Glutamatergic neuron (in vitro differentiated cells): Measurements from ENCODE around the gene CARD8. TPM values are rescaled to one million over a fixed set of nuclear protein-coding genes. Genes with fewer than 3 reads are reported as not detected.

ENCODE experiments used
- DNase-seq: peaks from one replicate; pipeline ENCODE4 v3.0.0; 2022
- H3K27ac Mint-ChIP-seq: one replicate; pipeline ENCODE4 v1.8.0; 2020; ENCODE audit warnings: mild to moderate bottlenecking, mixed read lengths, inconsistent platforms; ENCODE audit not compliant: unreplicated experiment
- H3K27me3 Mint-ChIP-seq: one replicate; pipeline ENCODE4 v1.8.0; 2020; ENCODE audit warnings: mild to moderate bottlenecking, moderate library complexity, mixed read lengths, inconsistent platforms; ENCODE audit not compliant: unreplicated experiment
- H3K36me3 Mint-ChIP-seq: one replicate; pipeline ENCODE4 v1.8.0; 2020; ENCODE audit warnings: mild to moderate bottlenecking, mixed read lengths, inconsistent platforms; ENCODE audit not compliant: unreplicated experiment
- H3K4me1 Mint-ChIP-seq: one replicate; pipeline ENCODE4 v1.8.0; 2020; ENCODE audit warnings: mild to moderate bottlenecking, low read depth, mixed read lengths, inconsistent platforms; ENCODE audit not compliant: unreplicated experiment
- H3K4me3 Mint-ChIP-seq: one replicate; pipeline ENCODE4 v1.8.0; 2020; ENCODE audit warnings: mild to moderate bottlenecking, mixed read lengths, inconsistent platforms; ENCODE audit not compliant: unreplicated experiment
- H3K9me3 Mint-ChIP-seq: one replicate; pipeline ENCODE4 v1.8.0; 2020; ENCODE audit warnings: mild to moderate bottlenecking, moderate library complexity, mixed read lengths, inconsistent platforms; ENCODE audit not compliant: unreplicated experiment
- total RNA-seq: library from RNA; stranded (reverse); fragmentation: NEBNext Ultra II Directional; extraction: Animal tissue kit (Norgen Biotek cat#: 25700); gene quantifications from one replicate; pipeline ENCODE4 v1.2.1, GENCODE V29; 2021; ENCODE audit not compliant: unreplicated experiment
- TF ChIP-seq, protein P1 (sequence below): fragments of 200-600 bp; sonication (generic); IDR thresholded peaks from one replicate; pipeline ENCODE4 v1.5.0; 2021; ENCODE audit not compliant: partially characterized antibody, unreplicated experiment

The CARD8 gene
- total RNA-seq, 1 donor from 2014 or later = 41.9 TPM

DNA sequence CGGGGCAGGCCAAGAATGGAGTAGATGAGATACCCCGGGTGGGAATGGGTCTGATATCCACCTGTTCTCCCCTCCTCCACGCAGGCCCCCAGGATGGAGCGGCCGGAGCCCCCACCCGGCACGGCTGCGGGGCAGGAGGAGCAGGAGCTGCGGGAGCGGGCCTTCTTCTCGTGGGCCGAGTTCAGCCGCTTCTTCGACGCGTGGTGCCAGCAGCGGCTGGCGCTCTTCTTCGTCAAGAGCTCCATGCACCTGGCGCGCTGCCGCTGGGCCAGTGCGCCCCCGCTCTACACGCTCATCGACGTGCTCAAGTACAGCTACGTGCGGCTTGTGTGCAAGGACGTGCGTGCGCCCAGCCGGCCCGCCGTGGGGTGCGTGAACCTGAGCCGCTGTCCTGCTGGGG lies 84.0 kb downstream of the CARD8 start:
- peaks cover 5% of the 10 kb centered on the region for H3K36me3 Mint-ChIP-seq
- no peak overlapping the region for H3K27ac Mint-ChIP-seq
- H3K27me3 Mint-ChIP-seq = peaks cover 9% of the 10 kb centered on the region
- H3K4me3 Mint-ChIP-seq = peak overlapping the region; percentile 94
- peaks cover 4% of the 10 kb centered on the region for H3K9me3 Mint-ChIP-seq
- TF ChIP-seq, protein P1, sequence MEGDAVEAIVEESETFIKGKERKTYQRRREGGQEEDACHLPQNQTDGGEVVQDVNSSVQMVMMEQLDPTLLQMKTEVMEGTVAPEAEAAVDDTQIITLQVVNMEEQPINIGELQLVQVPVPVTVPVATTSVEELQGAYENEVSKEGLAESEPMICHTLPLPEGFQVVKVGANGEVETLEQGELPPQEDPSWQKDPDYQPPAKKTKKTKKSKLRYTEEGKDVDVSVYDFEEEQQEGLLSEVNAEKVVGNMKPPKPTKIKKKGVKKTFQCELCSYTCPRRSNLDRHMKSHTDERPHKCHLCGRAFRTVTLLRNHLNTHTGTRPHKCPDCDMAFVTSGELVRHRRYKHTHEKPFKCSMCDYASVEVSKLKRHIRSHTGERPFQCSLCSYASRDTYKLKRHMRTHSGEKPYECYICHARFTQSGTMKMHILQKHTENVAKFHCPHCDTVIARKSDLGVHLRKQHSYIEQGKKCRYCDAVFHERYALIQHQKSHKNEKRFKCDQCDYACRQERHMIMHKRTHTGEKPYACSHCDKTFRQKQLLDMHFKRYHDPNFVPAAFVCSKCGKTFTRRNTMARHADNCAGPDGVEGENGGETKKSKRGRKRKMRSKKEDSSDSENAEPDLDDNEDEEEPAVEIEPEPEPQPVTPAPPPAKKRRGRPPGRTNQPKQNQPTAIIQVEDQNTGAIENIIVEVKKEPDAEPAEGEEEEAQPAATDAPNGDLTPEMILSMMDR = no peak
- H3K4me1 Mint-ChIP-seq = peaks cover 3% of the 10 kb centered on the region
- no peak for DNase-seq

DNA sequence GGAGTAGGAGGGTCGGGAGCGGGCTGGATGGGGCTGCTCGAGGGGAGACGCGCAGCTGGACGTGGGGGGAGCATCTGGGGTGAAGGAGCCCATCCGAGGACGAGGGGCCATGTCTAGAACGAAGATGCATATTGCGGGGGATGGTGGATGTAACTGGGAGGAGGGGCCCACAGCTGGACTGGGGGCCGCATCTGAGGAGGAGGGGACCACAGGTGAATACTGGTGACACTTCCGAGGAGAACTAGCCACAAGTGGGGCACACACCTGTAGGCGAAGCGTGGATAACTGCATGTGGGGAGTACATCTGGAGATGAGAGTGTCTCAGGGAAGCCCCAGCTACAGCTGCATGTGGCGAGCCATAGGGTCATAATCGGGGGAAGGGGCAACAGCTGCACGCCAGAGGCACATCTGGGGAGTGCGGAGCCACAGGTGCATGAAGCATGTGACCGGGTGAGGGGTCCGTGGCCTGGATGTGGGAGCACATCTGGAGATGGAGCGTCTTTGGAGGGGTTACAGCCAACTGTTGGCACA lies 84.8 kb downstream of the CARD8 start:
- Mint-ChIP-seq H3K9me3 (peaks cover 4% of the 10 kb centered on the region), H3K36me3 (peaks cover 5% of the 10 kb centered on the region), H3K27me3 (peaks cover 9% of the 10 kb centered on the region), H3K27ac (peak overlapping the region; percentile 59), H3K4me1 (peaks cover 3% of the 10 kb centered on the region), H3K4me3 (peak overlapping the region; percentile 94)
- TF ChIP-seq, protein P1 = no peak
- DNase-seq = no peak

DNA sequence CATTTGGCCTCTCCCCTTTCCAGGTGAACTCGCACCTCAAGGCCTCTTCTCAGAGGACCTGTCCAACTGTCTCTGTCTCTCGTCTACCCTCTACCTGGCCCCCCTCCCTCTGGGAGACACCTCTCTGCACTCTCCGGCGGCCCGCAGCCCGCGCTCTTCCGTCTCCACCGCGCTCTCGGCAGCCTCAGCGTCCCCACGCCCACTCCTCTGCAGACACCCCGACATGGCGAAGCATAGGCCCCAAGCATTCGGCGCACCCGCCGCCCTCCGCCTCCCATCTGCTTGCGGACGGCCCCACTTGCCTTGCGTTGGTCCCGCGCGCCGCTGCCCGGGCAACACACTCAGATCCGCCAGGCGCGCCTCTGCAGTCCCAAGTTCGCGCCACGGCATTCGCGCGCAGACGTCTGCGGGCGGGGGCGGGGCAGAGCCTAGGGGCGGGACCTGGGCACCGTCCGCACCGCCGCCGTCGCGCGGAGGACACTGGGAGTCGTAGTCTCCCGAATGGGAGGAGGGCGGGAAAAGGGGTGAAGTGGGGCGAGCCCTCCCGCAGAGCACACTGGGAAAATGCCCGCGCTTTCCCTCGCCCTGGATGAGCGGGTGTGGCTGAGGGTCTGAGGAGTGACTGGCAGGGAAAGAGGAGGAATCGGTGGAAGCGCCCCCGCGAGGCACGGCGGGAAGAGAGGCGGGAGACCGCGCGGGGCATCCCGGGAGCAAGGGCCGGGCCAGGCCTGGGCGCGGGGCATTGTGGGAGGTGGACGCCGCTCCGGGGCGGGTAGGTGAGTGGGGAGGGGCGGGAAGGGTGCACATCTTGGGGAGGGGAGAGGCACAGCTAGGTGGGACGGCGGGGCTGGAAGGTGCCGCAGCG lies 85.5 kb downstream of the CARD8 start, which contains the start of the genes LIG1 and ZSWIM9:
LIG1 (minus strand) TSS at position 406 of the 865 bp plus-strand sequence. CDS start 4,778 bp downstream, outside the sequence.
ZSWIM9 (plus strand) TSS at position 742 of the 865 bp plus-strand sequence. CDS start 1,123 bp downstream, outside the sequence.
- DNase-seq = peak; percentile 95
- Mint-ChIP-seq H3K36me3 (peaks cover 5% of the 10 kb centered on the region), H3K4me1 (peaks cover 3% of the 10 kb centered on the region), H3K27ac (peak within 1 kb of the TSS; percentile 94), H3K27me3 (peaks cover 9% of the 10 kb centered on the region), H3K4me3 (peak within 1 kb of the TSS; percentile 97), H3K9me3 (peaks cover 4% of the 10 kb centered on the region)
- TF ChIP-seq, protein P1 = no peak

DNA sequence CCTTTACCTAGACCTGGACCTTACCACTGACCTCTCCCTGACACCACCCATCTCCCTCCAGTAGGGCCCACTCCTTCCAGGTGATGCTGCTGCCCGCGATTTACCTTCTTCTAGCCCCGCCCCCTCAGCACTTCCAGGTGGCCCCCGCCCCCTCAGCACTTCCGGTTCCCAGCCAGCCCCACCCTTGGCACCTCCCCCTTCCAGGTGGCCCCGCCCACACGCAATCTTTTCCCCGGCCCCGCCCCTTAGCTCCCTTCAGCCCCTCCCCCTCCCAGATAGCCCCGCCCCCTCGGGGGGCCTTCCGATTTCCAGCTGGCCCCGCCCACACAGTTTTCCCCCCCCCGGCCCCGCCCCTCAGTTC lies 86.2 kb downstream of the CARD8 start:
- Mint-ChIP-seq H3K4me1 (peaks cover 3% of the 10 kb centered on the region), H3K27me3 (peaks cover 9% of the 10 kb centered on the region), H3K27ac (peak overlapping the region; percentile 59), H3K36me3 (peaks cover 5% of the 10 kb centered on the region), H3K4me3 (peak overlapping the region; percentile 97), H3K9me3 (peaks cover 4% of the 10 kb centered on the region)
- DNase-seq = peak; percentile 88
- TF ChIP-seq, protein P1 = no peak

DNA sequence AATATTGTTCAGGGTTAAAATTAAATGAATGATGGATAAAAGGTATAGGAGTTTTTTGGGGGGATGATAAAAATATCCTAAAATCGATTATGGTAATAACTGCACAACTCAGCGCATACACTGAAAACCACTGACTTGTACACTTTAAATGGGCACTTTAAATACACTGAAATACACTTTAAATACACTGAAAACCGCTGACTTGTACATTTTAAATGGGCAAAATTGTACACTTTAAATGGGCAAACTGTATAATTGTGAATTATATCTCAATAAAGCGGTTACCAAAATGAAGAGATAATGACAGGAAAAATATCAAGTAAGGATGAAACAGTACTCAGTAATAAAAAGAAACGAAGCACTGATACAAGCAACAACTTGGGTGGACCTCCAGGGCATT lies 87.0 kb downstream of the CARD8 start:
- Mint-ChIP-seq H3K27ac (no peak overlapping the region), H3K9me3 (peaks cover 4% of the 10 kb centered on the region), H3K4me3 (peak overlapping the region; percentile 97), H3K27me3 (peaks cover 9% of the 10 kb centered on the region), H3K4me1 (peaks cover 3% of the 10 kb centered on the region), H3K36me3 (peaks cover 5% of the 10 kb centered on the region)
- TF ChIP-seq, protein P1 = no peak
- DNase-seq = no peak
